ENCODE data around the gene FUBP3. TPM values are rescaled to one million over a fixed set of nuclear protein-coding genes. Genes with fewer than 3 reads are reported as not detected.

Gene FUBP3
- total RNA-seq, 4 donors from 2014 or later: 71.7 to 83.9 (median 77.8) TPM

DNA sequence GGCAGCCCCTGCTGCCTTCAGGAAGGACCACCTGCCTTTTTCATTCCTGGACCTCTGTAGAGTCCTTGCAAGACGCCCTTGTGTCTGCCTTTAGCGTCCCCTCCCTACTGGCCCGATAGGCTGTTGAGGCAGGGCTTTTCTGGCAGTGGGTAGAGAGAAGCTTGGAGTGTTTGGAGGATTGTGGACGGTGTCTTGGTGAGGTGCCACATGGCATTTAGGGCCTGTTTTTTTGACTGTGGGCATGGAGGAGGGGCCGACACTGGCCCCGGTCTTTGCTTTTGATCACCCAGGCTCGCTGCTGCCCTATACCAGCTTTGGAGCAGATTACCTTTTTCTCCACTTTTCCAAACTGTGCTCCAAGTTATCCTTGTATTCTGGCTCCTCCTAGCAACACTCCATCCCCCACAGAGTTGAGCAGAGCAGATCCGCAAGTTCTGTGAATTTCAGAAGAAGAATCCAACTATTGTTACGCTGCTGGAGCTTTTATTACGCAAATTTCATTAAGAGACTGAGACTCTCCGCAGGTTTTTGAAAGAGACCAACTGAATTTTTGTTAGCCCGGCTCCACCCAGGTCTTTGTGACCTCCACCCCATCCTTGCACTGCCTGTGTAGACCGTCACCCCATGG is 50.2 kb downstream of the FUBP3 start:
- H3K36me3 ChIP-seq: peaks cover 75 to 84% of the 10 kb centered on the region in 2 donors
- no peak for TF ChIP-seq POLR2A (IDR thresholded peaks at IDR 0.05)
- H3K9me3 ChIP-seq: no peaks in the 10 kb centered on the region
- no peaks in the 10 kb centered on the region for H3K4me1 ChIP-seq
- 88 to 92% methylated on average over 13 of the region's 13 CpGs for WGBS, 2 donors
- no peak overlapping the region for H3K27ac ChIP-seq
- no peak for DNase-seq
- intact Hi-C loops (cut with DNase I): no loop called here
- H3K4me3 ChIP-seq (replicated peaks in 1 of 3): no peak overlapping the region
- H3K27me3 ChIP-seq: no peaks in the 10 kb centered on the region

DNA sequence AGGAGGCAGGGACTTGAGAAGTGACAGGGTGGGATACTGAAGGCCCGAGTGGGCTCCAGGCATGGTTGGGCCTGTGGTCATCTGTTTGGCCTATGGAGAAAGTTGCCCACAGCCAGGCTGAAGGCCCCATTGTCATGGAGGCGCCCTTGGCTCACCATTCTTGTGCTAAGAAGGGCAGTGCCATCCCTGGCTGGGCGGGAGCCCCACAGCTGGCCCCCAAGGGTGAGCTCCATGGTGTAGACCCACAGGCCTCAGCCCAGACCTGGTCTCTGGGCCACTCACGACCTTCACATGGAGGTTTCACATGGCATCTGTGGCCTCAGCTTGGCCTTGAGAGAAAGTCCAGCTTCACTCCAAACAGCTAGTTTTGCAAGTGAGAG is 50.7 kb downstream of the FUBP3 start:
- no peaks in the 10 kb centered on the region for H3K4me1 ChIP-seq
- no peak for DNase-seq
- H3K27me3 ChIP-seq: no peaks in the 10 kb centered on the region
- H3K4me3 ChIP-seq (replicated peaks in 1 of 3): no peak overlapping the region
- intact Hi-C loops (cut with DNase I): no loop called here
- no peak overlapping the region for H3K27ac ChIP-seq
- TF ChIP-seq POLR2A (IDR thresholded peaks at IDR 0.05): no peak
- TF ChIP-seq, protein P1, sequence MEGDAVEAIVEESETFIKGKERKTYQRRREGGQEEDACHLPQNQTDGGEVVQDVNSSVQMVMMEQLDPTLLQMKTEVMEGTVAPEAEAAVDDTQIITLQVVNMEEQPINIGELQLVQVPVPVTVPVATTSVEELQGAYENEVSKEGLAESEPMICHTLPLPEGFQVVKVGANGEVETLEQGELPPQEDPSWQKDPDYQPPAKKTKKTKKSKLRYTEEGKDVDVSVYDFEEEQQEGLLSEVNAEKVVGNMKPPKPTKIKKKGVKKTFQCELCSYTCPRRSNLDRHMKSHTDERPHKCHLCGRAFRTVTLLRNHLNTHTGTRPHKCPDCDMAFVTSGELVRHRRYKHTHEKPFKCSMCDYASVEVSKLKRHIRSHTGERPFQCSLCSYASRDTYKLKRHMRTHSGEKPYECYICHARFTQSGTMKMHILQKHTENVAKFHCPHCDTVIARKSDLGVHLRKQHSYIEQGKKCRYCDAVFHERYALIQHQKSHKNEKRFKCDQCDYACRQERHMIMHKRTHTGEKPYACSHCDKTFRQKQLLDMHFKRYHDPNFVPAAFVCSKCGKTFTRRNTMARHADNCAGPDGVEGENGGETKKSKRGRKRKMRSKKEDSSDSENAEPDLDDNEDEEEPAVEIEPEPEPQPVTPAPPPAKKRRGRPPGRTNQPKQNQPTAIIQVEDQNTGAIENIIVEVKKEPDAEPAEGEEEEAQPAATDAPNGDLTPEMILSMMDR (IDR thresholded peaks at IDR 0.05): no peak
- no peaks in the 10 kb centered on the region for H3K9me3 ChIP-seq
- H3K36me3 ChIP-seq: peaks cover 74 to 84% of the 10 kb centered on the region in 2 donors
- 92 to 100% methylated on average over 1 to 3 of the region's 4 CpGs for WGBS, 2 donors

DNA sequence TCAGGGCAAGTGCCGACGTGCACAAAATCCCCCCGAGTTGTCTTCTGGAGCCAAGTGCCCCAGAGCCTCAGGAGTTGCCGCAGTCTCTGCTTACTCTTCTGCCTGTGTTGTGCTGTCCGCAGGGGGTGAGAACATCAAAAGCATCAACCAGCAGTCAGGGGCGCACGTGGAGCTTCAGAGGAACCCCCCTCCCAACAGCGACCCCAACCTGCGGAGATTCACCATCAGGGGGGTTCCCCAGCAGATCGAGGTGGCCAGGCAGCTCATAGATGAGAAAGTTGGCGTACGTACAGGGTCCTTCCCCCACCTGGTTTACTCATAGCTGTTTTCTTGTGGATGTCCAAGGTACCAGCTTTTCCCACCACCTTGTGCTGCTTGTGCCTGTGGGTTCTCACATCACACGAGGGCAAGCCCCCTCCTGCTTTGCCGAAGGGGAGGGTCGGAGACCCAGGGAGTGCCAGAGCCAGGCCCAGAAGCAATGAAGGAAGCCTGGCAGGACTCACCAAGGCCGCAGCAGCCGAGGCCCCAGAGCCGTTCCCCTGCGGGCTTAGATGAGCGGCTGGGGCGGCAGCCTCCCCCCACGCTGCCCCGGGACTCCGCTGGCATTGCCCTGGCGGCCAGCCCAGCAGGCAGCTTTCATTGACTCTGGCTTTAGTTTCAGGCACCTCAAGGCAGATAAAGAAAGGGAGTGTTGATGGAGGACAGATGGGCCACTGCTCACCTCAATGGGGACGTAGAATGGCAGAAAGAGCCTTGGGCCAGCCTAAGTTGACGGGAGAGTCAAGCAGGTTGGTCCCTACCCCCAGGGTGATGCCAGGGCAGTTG is 51.3 kb downstream of the FUBP3 start:
- Histone ChIP-seq H3K4me3 (replicated peaks in 1 of 3) (no peak overlapping the region), H3K4me1 (no peaks in the 10 kb centered on the region), H3K36me3 (peaks cover 68 to 82% of the 10 kb centered on the region in 2 donors), H3K9me3 (no peaks in the 10 kb centered on the region), H3K27me3 (no peaks in the 10 kb centered on the region), H3K27ac (no peak overlapping the region)
- TF ChIP-seq, protein P1 (IDR thresholded peaks at IDR 0.05): no peak
- TF ChIP-seq POLR2A (IDR thresholded peaks at IDR 0.05): no peak
- no peak for DNase-seq
- intact Hi-C loops (cut with DNase I): no loop called here
- 92 to 94% methylated on average over 24 to 26 of the region's 27 CpGs for WGBS, 2 donors

DNA sequence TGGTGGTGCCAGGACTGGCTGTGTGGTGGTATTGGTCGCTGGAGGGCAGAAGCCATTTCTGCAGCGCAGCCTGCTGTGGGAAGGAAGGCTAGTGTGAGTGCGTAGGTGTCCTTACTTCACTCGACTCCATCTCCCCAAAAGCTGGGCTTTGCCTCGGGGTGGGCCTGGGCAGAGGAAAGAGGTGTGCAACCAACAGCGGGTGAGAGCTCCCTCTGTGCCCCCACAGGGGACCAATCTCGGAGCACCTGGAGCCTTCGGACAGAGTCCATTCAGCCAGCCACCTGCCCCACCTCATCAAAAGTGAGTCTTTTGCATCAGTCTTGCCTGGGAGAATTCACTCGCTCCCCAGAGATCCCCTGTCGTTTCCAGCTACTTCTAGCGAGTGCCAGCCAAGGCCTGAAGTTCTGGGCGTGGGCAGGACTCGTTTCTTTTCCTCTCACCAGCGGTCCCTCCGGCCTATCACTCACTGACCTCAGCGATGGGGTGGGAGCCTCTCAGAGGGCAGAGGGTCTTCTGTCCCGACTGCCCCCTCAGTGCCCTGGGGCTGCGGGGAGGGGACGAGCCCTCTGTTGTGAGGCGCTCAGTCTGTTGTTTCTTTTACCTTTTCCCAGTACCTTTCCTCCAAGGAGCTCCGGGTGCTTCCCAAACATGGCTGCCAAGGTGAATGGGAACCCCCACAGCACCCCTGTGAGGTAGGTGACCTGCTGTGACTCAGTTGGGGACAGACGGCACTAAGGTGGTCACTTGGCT is 52.1 kb downstream of the FUBP3 start:
- no peaks in the 10 kb centered on the region for H3K9me3 ChIP-seq
- no peaks in the 10 kb centered on the region for H3K4me1 ChIP-seq
- H3K36me3 ChIP-seq: peaks cover 68 to 82% of the 10 kb centered on the region in 2 donors
- DNase-seq: no peak
- TF ChIP-seq, protein P1 (IDR thresholded peaks at IDR 0.05): no peak
- TF ChIP-seq POLR2A (IDR thresholded peaks at IDR 0.05): no peak
- 95 to 96% methylated on average over 19 to 22 of the region's 22 CpGs for WGBS, 2 donors
- H3K27ac ChIP-seq: no peak overlapping the region
- no peak overlapping the region for H3K4me3 ChIP-seq (replicated peaks in 1 of 3)
- no peaks in the 10 kb centered on the region for H3K27me3 ChIP-seq
- intact Hi-C loops (cut with DNase I): no loop called here

DNA sequence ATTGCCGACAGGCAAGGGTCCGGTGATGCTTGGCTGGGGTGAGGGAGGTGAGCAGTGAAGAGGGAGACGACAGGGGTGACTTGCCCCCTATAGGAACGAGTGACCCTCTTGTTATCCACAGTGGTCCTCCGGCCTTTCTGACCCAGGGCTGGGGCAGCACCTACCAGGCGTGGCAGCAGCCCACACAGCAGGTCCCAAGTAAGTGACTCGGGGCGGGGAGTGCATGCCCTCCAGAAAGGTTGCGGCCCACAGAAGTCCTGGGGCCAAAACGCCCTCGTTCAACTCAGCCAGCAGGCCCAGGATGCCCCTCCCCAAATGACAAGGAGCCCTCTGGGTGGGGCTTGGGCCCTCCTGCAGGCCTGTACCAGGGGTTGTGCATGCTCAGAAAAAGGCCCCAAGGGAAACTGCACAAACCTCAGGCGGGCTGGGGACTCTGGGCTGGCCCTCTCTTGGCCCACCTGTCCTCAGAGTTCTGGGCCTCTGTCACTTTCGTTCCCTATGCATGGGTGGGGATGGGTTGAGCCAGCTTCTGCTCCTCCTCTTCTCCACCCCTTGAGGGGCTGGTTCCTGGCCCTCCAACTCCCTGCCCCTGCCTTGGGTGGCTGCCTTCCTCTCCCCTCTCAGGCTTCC is 52.8 kb downstream of the FUBP3 start:
- no peak for DNase-seq
- no peaks in the 10 kb centered on the region for H3K4me1 ChIP-seq
- no peak for TF ChIP-seq POLR2A (IDR thresholded peaks at IDR 0.05)
- TF ChIP-seq, protein P1 (IDR thresholded peaks at IDR 0.05): no peak
- no peaks in the 10 kb centered on the region for H3K27me3 ChIP-seq
- intact Hi-C loops (cut with DNase I): no loop called here
- no peak overlapping the region for H3K4me3 ChIP-seq (replicated peaks in 1 of 3)
- H3K27ac ChIP-seq: no peak overlapping the region
- peaks cover 68 to 82% of the 10 kb centered on the region in 2 donors for H3K36me3 ChIP-seq
- 92 to 95% methylated on average over 12 to 13 of the region's 13 CpGs for WGBS, 2 donors
- no peaks in the 10 kb centered on the region for H3K9me3 ChIP-seq

Measured in thyroid gland (tissue), 4 donors.